ENCODE results near the gene WDR87. TPM values are rescaled to one million over a fixed set of nuclear protein-coding genes. Genes with fewer than 3 reads are reported as not detected.

The WDR87 gene
- polyA plus RNA-seq, 3 donors: not detected

DNA sequence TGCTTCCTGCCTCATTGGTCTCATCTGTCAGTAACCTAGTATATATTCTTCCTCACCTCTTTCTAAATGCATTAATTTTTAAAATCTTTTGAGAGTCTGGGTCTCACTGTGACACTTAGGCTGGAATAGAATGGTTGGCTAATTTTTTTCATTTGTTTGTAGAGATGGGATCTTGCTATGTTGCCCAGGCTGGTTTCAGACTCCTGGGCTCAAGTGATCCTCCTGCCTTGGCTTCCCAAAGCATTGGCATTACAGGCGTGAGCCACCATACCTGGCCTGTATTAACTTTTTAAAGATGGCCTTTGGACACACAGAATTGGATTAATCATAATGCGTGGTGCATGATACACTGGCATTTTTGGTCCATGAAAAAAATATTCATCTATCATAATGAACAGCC, 30.5 kb upstream of the WDR87 start:
- Mint-ChIP-seq H3K4me3 (no peak overlapping the region), H3K36me3 (peaks cover 13 to 16% of the 10 kb centered on the region in 2 donors), H3K9me3 (peaks cover 0 to 11% (median 4%) of the 10 kb centered on the region in 7 donors), H3K4me1 (peaks cover 30% of the 10 kb centered on the region), H3K27ac (no peak overlapping the region), H3K27me3 (ENCODE audit: low read depth in 3 of 3) (peaks cover 0 to 2% (median 0%) of the 10 kb centered on the region in 3 donors)
- peaks cover 5% of the 10 kb centered on the region for H3K79me2 ChIP-seq (ENCODE audit: insufficient read depth, low read length)
- TF ChIP-seq, protein P1, sequence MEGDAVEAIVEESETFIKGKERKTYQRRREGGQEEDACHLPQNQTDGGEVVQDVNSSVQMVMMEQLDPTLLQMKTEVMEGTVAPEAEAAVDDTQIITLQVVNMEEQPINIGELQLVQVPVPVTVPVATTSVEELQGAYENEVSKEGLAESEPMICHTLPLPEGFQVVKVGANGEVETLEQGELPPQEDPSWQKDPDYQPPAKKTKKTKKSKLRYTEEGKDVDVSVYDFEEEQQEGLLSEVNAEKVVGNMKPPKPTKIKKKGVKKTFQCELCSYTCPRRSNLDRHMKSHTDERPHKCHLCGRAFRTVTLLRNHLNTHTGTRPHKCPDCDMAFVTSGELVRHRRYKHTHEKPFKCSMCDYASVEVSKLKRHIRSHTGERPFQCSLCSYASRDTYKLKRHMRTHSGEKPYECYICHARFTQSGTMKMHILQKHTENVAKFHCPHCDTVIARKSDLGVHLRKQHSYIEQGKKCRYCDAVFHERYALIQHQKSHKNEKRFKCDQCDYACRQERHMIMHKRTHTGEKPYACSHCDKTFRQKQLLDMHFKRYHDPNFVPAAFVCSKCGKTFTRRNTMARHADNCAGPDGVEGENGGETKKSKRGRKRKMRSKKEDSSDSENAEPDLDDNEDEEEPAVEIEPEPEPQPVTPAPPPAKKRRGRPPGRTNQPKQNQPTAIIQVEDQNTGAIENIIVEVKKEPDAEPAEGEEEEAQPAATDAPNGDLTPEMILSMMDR (IDR thresholded peaks at IDR 0.05): no peak
- no peak for DNase-seq
- H3K4me1 ChIP-seq (ENCODE audit: control insufficient read depth in 1 of 2, insufficient read depth in 2 of 2, low read length in 2 of 2): peaks cover 20 to 24% of the 10 kb centered on the region in 2 donors
- no peak overlapping the region for H3K4me3 ChIP-seq (replicated peaks in 1 of 3; ENCODE audit: low read depth in 2 of 3, low read length in 3 of 3)
- no peaks in the 10 kb centered on the region for H3K36me3 ChIP-seq (replicated peaks in 1 of 2; ENCODE audit: control insufficient read depth in 1 of 2, insufficient read depth in 2 of 2, low read length in 2 of 2)
- H3K27me3 ChIP-seq (ENCODE audit: control insufficient read depth in 2 of 2, insufficient read depth in 2 of 2, low read length in 2 of 2): no peaks in the 10 kb centered on the region
- no peak overlapping the region for H3K4me2 ChIP-seq (replicated peaks; ENCODE audit: extremely low read depth, low read length, poor library complexity, severe bottlenecking)
- no CpG with 5 or more reads among the region's 2 CpGs for WGBS (ENCODE audit: insufficient coverage)
- no peak overlapping the region for H3K27ac ChIP-seq (ENCODE audit: low read depth in 1 of 2, low read length in 2 of 2)
- H3K9me3 ChIP-seq (replicated peaks in 1 of 2; ENCODE audit: control insufficient read depth in 1 of 2, insufficient read depth in 1 of 2, low read length in 2 of 2): peaks cover 4 to 7% of the 10 kb centered on the region in 2 donors
- H4K20me1 ChIP-seq (ENCODE audit: insufficient read depth, low read length): peaks cover 8% of the 10 kb centered on the region
- intact Hi-C loops (cut with micrococcal nuclease): no loop called here
- no peak overlapping the region for H3K9ac ChIP-seq (ENCODE audit: insufficient read depth, low read length, poor library complexity, severe bottlenecking)
- no peak overlapping the region for H2AFZ ChIP-seq (ENCODE audit: insufficient read depth, low read depth, low read length, poor library complexity, severe bottlenecking)

DNA sequence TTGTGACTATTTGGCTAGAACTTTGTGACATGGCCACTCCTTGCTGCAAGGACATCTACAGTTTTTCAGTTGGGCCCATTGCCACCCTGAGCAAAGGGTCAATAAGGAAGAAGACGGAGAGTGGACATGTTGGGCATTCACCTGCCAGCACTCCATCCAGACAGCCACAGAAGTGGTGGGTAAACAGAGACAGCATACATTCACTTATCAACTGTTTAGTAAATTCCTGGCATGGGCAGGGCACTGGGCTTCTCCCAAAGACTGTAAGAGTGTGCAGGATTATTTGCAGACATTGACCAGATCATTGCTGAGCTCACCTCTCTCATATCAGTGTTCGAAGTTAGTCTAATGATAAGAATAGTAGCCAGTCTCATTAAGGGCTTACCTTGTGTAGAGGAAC, 29.8 kb upstream of the WDR87 start:
- Histone ChIP-seq H3K4me3 (replicated peaks in 1 of 3; ENCODE audit: low read depth in 2 of 3, low read length in 3 of 3) (no peak overlapping the region), H3K4me1 (ENCODE audit: control insufficient read depth in 1 of 2, insufficient read depth in 2 of 2, low read length in 2 of 2) (peaks cover 22 to 30% of the 10 kb centered on the region in 2 donors), H3K9me3 (replicated peaks in 1 of 2; ENCODE audit: control insufficient read depth in 1 of 2, insufficient read depth in 1 of 2, low read length in 2 of 2) (peaks cover 4 to 7% of the 10 kb centered on the region in 2 donors), H3K36me3 (replicated peaks in 1 of 2; ENCODE audit: control insufficient read depth in 1 of 2, insufficient read depth in 2 of 2, low read length in 2 of 2) (no peaks in the 10 kb centered on the region), H2AFZ (ENCODE audit: insufficient read depth, low read depth, low read length, poor library complexity, severe bottlenecking) (no peak overlapping the region), H4K20me1 (ENCODE audit: insufficient read depth, low read length) (peaks cover 10% of the 10 kb centered on the region), H3K27me3 (ENCODE audit: control insufficient read depth in 2 of 2, insufficient read depth in 2 of 2, low read length in 2 of 2) (no peaks in the 10 kb centered on the region), H3K79me2 (ENCODE audit: insufficient read depth, low read length) (peaks cover 5% of the 10 kb centered on the region), H3K27ac (ENCODE audit: low read depth in 1 of 2, low read length in 2 of 2) (no peak overlapping the region), H3K9ac (ENCODE audit: insufficient read depth, low read length, poor library complexity, severe bottlenecking) (no peak overlapping the region), H3K4me2 (replicated peaks; ENCODE audit: extremely low read depth, low read length, poor library complexity, severe bottlenecking) (no peak overlapping the region)
- Mint-ChIP-seq H3K36me3 (peaks cover 13 to 16% of the 10 kb centered on the region in 2 donors), H3K4me3 (no peak overlapping the region), H3K9me3 (peaks cover 0 to 11% (median 4%) of the 10 kb centered on the region in 7 donors), H3K27me3 (ENCODE audit: low read depth in 3 of 3) (peaks cover 0 to 2% (median 0%) of the 10 kb centered on the region in 3 donors), H3K4me1 (peaks cover 33% of the 10 kb centered on the region), H3K27ac (no peak overlapping the region)
- WGBS (ENCODE audit: insufficient coverage): no CpG with 5 or more reads among the region's 2 CpGs
- DNase-seq: no peak
- TF ChIP-seq, protein P1 (IDR thresholded peaks at IDR 0.05): no peak
- intact Hi-C loops (cut with micrococcal nuclease): no loop called here

Measured in CD14-positive monocyte (primary cell).